GM10248 (cell line): Measurements from ENCODE around the gene ANHX.

Experiments used
- CTCF ChIA-PET: fragments of 300-600 bp; sonication (Branson Sonifier 250); formaldehyde crosslinking; extraction: SDS; loops from one replicate; lab custom pipeline; 2021; ENCODE audit warnings: antibody characterized with exemption; lab: Yijun Ruan, JAX
- POLR2A ChIA-PET: fragments of 350-650 bp; sonication (Branson Sonifier 250); formaldehyde crosslinking; extraction: SDS; loops from one replicate; lab custom pipeline; 2020; ENCODE audit warnings: antibody characterized with exemption; lab: Yijun Ruan, JAX
- DNase-seq: peaks from one replicate; pipeline ENCODE4 v3.0.0; 2012; ENCODE audit errors: extremely low spot score
- TF ChIP-seq, protein P1 (sequence below): IDR thresholded peaks from 2 replicates; pipeline ENCODE4 v1.5.1; 2012; ENCODE audit warnings: mild to moderate bottlenecking, low read depth; ENCODE audit errors: extremely low read depth, missing control alignments, control extremely low read depth

Gene ANHX

DNA sequence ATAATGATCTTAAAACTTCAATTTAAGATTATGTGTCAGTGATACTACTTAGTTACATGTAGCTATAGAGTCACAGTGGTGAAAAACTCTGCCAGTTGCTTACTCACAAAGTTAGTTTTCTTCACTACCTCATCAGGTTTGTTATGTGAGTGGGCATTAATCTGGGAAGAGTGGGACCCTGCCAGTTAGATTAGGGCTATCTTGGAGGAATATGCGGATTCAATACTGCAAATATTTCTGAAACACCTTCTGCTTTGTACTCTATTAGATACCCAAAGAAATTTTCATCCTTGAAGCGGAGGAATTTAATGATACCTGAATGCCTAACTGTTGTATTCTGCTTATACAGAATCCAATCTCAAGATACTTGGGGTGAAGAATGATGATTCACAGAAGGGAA, 29.3 kb downstream of the ANHX start:
- DNase-seq = no peak
- CTCF ChIA-PET = no interaction called here
- POLR2A ChIA-PET = no interaction called here
- TF ChIP-seq, protein P1, sequence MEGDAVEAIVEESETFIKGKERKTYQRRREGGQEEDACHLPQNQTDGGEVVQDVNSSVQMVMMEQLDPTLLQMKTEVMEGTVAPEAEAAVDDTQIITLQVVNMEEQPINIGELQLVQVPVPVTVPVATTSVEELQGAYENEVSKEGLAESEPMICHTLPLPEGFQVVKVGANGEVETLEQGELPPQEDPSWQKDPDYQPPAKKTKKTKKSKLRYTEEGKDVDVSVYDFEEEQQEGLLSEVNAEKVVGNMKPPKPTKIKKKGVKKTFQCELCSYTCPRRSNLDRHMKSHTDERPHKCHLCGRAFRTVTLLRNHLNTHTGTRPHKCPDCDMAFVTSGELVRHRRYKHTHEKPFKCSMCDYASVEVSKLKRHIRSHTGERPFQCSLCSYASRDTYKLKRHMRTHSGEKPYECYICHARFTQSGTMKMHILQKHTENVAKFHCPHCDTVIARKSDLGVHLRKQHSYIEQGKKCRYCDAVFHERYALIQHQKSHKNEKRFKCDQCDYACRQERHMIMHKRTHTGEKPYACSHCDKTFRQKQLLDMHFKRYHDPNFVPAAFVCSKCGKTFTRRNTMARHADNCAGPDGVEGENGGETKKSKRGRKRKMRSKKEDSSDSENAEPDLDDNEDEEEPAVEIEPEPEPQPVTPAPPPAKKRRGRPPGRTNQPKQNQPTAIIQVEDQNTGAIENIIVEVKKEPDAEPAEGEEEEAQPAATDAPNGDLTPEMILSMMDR = no peak

- no peak for DNase-seq
- ChIA-PET POLR2A (no interaction called here), CTCF (no interaction called here)
- TF ChIP-seq, protein P1 = no peak
Measured at GRCh38 chr12:133204264-133204603, 31.4 kb downstream of the ANHX start.

GRCh38 chr12:133203344-133204263, 32.1 kb downstream of the ANHX start:
- TF ChIP-seq, protein P1 = no peak
- CTCF ChIA-PET = interaction anchor here (1.0 to 1.6 kb wide), 3 partner anchors 15 to 53 kb away, joined by 3 to 5 read pairs (median 4); partner anchors contain the start of gene ZNF268
- DNase-seq = no peak
- POLR2A ChIA-PET = no interaction called here

- POLR2A ChIA-PET = no interaction called here
- no peak for DNase-seq
- CTCF ChIA-PET = interaction anchor here (1.0 to 1.6 kb wide), 3 partner anchors 14 to 52 kb away, joined by 3 to 5 read pairs (median 4); partner anchors contain the start of gene ZNF268
- TF ChIP-seq, protein P1 = no peak
Measured at GRCh38 chr12:133202493-133203343, 33.0 kb downstream of the ANHX start.

GRCh38 chr12:133201888-133202287, 33.8 kb downstream of the ANHX start:
- CTCF ChIA-PET = interaction anchor here (1.6 kb wide), 1 partner anchor 51 kb away, joined by 5 read pairs; no protein-coding TSS in a partner anchor
- DNase-seq = no peak
- POLR2A ChIA-PET = no interaction called here
- TF ChIP-seq, protein P1 = no peak

DNA sequence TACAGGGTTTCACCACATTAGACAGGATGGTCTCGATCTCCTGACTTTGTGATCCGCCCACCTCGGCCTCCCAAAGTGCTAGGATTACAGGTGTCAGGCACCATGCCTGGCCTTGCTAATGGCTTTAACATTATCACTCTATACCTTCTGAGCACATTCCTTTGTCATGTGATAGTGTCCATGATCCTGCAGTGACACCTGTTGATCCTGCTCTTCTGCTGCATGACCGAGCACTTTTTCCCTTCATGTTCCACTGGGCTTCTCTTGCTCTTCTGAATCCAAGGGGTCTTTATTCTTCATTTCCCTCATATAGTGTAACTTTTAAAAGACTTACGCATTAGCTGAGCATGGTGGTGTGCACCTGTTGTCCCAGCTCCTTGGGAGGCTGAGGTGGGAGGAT, 42.8 kb downstream of the ANHX start:
- POLR2A ChIA-PET = no interaction called here
- TF ChIP-seq, protein P1 = no peak
- CTCF ChIA-PET = no interaction called here
- no peak for DNase-seq
